HG03175 (cell line): ENCODE results near the gene XPO4.
A peak's percentile ranks its signal among the peaks of the same experiment; 100 is the strongest.
"Not testable (repeated sequence)": the region's sequence is repeated elsewhere in the genome, so short reads cannot be mapped to it uniquely, and the experiment has no call there.

Source experiments
- ATAC-seq: cut with Tn5 transposase; IDR thresholded peaks from one replicate; pipeline ENCODE4 v1.9.1; 2021; ENCODE audit warnings: mild to moderate bottlenecking, moderate library complexity; ENCODE audit not compliant: unreplicated experiment

XPO4 gene

GRCh38 chr13:20789665-20790064 lies 112.9 kb downstream of the XPO4 start:
- ATAC-seq, result no peak

GRCh38 chr13:20788312-20788711 lies 114.2 kb downstream of the XPO4 start:
- no peak for ATAC-seq

- no peak for ATAC-seq
These were observed 115.4 kb downstream of the XPO4 start for GRCh38 chr13:20787180-20787579.

- peak; percentile 86 for ATAC-seq
These were observed 120.3 kb downstream of the XPO4 start for GRCh38 chr13:20782116-20782708.

GRCh38 chr13:20780317-20780716 lies 122.2 kb downstream of the XPO4 start:
- no peak for ATAC-seq

GRCh38 chr13:20779405-20779804 lies 123.1 kb downstream of the XPO4 start:
- ATAC-seq, result no peak

GRCh38 chr13:20778311-20778710 lies 124.2 kb downstream of the XPO4 start:
- no peak for ATAC-seq

- no peak for ATAC-seq
These were observed 125.8 kb downstream of the XPO4 start for GRCh38 chr13:20776751-20777150.

GRCh38 chr13:20775961-20776360 lies 126.6 kb downstream of the XPO4 start:
- ATAC-seq, result no peak

GRCh38 chr13:20774746-20775145 lies 127.8 kb downstream of the XPO4 start:
- no peak for ATAC-seq

- ATAC-seq, result peak; percentile 89
These were observed 129.1 kb downstream of the XPO4 start, which contains the start of gene EEF1AKMT1 for GRCh38 chr13:20773194-20774080. EEF1AKMT1 (minus strand) TSS chr13:20773961; CDS start chr13:20757598, 16,363 bp downstream.

- no peak for ATAC-seq
These were observed 130.0 kb downstream of the XPO4 start for GRCh38 chr13:20772401-20773131.

GRCh38 chr13:20769834-20770233 lies 132.7 kb downstream of the XPO4 start:
- no peak for ATAC-seq

- ATAC-seq, result no peak
These were observed 133.5 kb downstream of the XPO4 start for GRCh38 chr13:20769091-20769490.

- ATAC-seq, result no peak
These were observed 135.1 kb downstream of the XPO4 start for GRCh38 chr13:20767309-20767943.

- ATAC-seq, result no peak
These were observed 141.7 kb downstream of the XPO4 start for GRCh38 chr13:20760872-20761271.

GRCh38 chr13:20754009-20754408 lies 148.5 kb downstream of the XPO4 start:
- ATAC-seq, result no peak

GRCh38 chr13:20749377-20749776 lies 153.2 kb downstream of the XPO4 start:
- ATAC-seq, result no peak

GRCh38 chr13:20743830-20744404 lies 158.6 kb downstream of the XPO4 start:
- ATAC-seq, result not testable (repeated sequence)

GRCh38 chr13:20740021-20740420 lies 162.5 kb downstream of the XPO4 start:
- no peak for ATAC-seq

GRCh38 chr13:20738616-20739015 lies 163.9 kb downstream of the XPO4 start:
- ATAC-seq, result no peak
